Measurements from ENCODE around the gene PLEKHA7.

Gene PLEKHA7

GRCh38 chr11:16811136-16812020 lies 202.8 kb downstream of the PLEKHA7 start:
- no peak overlapping the region for H4K91ac ChIP-seq (ENCODE audit: low read length)
- peak overlapping the region in 1 of 2 experiments; percentile 62 for H3K14ac ChIP-seq (ENCODE audit: low read length in 2 of 2)
- no peak overlapping the region for H2BK12ac ChIP-seq (ENCODE audit: low read length in 2 of 2)
- H2BK120ac ChIP-seq (ENCODE audit: low read depth, low read length): no peak overlapping the region
- DNase-seq: no peak
- H3K9ac ChIP-seq (ENCODE audit: low read length): no peak overlapping the region
- no peak overlapping the region for H2BK15ac ChIP-seq (ENCODE audit: low read depth, poor library complexity, severe bottlenecking)
- H3K79me1 ChIP-seq (replicated peaks; ENCODE audit: low read length, poor library complexity, severe bottlenecking): no peaks in the 10 kb centered on the region
- no peak overlapping the region for H2AFZ ChIP-seq (ENCODE audit: low read depth, low read length)
- no peak overlapping the region for H3K4me3 ChIP-seq (ENCODE audit: insufficient read depth in 1 of 2, low read depth in 1 of 2, low read length in 2 of 2)
- H2AK5ac ChIP-seq (ENCODE audit: low read length, severe bottlenecking): no peak overlapping the region
- H3K27ac ChIP-seq (ENCODE audit: low read length, poor library complexity, severe bottlenecking): no peak overlapping the region
- H3K18ac ChIP-seq (ENCODE audit: low read depth in 1 of 2, low read length in 2 of 2): no peak overlapping the region
- H2BK5ac ChIP-seq (ENCODE audit: low read depth, low read length, poor library complexity, severe bottlenecking): no peak overlapping the region
- H3K4me2 ChIP-seq (ENCODE audit: low read length, poor library complexity, severe bottlenecking): no peak overlapping the region
- 84% methylated on average over 3 of the region's 3 CpGs for WGBS
- no peak overlapping the region for H4K8ac ChIP-seq (ENCODE audit: low read length)
- no peak overlapping the region for H3K23ac ChIP-seq (ENCODE audit: low read length in 2 of 2)
- H3K4me1 ChIP-seq (ENCODE audit: control insufficient read depth, insufficient read depth, low read depth, low read length): peaks cover 10% of the 10 kb centered on the region
- H3K9me3 ChIP-seq (ENCODE audit: control insufficient read depth, low read length): no peaks in the 10 kb centered on the region
- H3K4ac ChIP-seq (ENCODE audit: low read depth in 1 of 2, low read length in 2 of 2): no peak overlapping the region
- H3K27me3 ChIP-seq (ENCODE audit: control insufficient read depth in 1 of 2, insufficient read depth in 1 of 2, low read length in 2 of 2): peaks cover 0 to 18% of the 10 kb centered on the region in 2 experiments
- peaks cover 0 to 10% of the 10 kb centered on the region in 2 experiments for H3K36me3 ChIP-seq (ENCODE audit: control insufficient read depth in 1 of 2, insufficient read depth in 2 of 2, low read depth in 1 of 2, low read length in 2 of 2)

DNA sequence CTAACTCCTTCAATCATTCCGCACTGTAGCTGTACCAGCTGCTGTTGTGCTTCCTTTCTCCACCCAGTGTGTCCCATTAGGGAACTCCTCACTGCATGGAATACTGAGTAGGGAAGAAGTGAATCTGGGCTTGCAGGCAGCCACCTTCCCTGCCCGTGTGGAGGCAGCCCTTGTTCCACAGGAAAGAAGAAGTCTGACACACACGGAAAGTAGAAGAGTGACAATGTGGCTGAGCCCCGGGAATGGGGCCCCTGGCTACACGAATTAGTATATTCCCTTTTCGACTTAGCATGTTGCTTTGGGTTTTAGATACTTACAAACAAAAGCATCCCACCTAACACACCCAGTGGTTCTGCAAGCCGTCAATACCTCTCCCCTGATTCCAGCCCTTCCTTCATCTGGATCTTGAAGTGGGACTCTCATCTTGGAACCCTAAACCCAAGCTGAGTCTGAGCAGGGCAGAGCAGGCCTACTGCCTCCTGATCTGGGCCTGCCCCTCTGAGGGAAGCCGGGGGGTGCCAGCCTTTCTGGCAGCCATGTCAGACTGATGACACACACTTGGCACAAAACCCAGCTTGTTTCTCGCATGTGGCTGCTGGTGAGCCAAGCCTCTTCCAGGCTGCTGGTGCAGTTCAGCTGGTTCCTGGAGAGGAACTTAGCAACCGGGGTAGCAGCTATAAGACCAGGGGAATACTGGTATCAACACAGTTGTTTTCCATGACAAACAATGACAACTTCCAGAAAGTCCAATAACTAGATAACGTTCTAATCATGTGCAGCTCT lies 204.1 kb downstream of the PLEKHA7 start:
- Histone ChIP-seq H3K4ac (ENCODE audit: low read depth in 1 of 2, low read length in 2 of 2) (no peak overlapping the region), H3K23ac (ENCODE audit: low read length in 2 of 2) (no peak overlapping the region), H2AFZ (ENCODE audit: low read depth, low read length) (no peak overlapping the region), H3K4me1 (ENCODE audit: control insufficient read depth, insufficient read depth, low read depth, low read length) (peaks cover 8% of the 10 kb centered on the region), H3K4me2 (ENCODE audit: low read length, poor library complexity, severe bottlenecking) (no peak overlapping the region), H3K27ac (ENCODE audit: low read length, poor library complexity, severe bottlenecking) (no peak overlapping the region), H3K36me3 (ENCODE audit: control insufficient read depth in 1 of 2, insufficient read depth in 2 of 2, low read depth in 1 of 2, low read length in 2 of 2) (peaks cover 0 to 9% of the 10 kb centered on the region in 2 experiments), H3K4me3 (ENCODE audit: insufficient read depth in 1 of 2, low read depth in 1 of 2, low read length in 2 of 2) (no peak overlapping the region), H2BK120ac (ENCODE audit: low read depth, low read length) (no peak overlapping the region), H3K14ac (ENCODE audit: low read length in 2 of 2) (no peak overlapping the region), H3K9me3 (ENCODE audit: control insufficient read depth, low read length) (no peaks in the 10 kb centered on the region), H4K8ac (ENCODE audit: low read length) (no peak overlapping the region), H2BK12ac (ENCODE audit: low read length in 2 of 2) (no peak overlapping the region), H3K9ac (ENCODE audit: low read length) (no peak overlapping the region), H3K18ac (ENCODE audit: low read depth in 1 of 2, low read length in 2 of 2) (no peak overlapping the region), H2AK5ac (ENCODE audit: low read length, severe bottlenecking) (no peak overlapping the region), H3K79me1 (replicated peaks; ENCODE audit: low read length, poor library complexity, severe bottlenecking) (no peaks in the 10 kb centered on the region), H2BK15ac (ENCODE audit: low read depth, poor library complexity, severe bottlenecking) (no peak overlapping the region), H3K27me3 (ENCODE audit: control insufficient read depth in 1 of 2, insufficient read depth in 1 of 2, low read length in 2 of 2) (peaks cover 0 to 18% of the 10 kb centered on the region in 2 experiments), H4K91ac (ENCODE audit: low read length) (no peak overlapping the region), H2BK5ac (ENCODE audit: low read depth, low read length, poor library complexity, severe bottlenecking) (no peak overlapping the region)
- no peak for DNase-seq
- WGBS: 87% methylated on average over 11 of the region's 11 CpGs

DNA sequence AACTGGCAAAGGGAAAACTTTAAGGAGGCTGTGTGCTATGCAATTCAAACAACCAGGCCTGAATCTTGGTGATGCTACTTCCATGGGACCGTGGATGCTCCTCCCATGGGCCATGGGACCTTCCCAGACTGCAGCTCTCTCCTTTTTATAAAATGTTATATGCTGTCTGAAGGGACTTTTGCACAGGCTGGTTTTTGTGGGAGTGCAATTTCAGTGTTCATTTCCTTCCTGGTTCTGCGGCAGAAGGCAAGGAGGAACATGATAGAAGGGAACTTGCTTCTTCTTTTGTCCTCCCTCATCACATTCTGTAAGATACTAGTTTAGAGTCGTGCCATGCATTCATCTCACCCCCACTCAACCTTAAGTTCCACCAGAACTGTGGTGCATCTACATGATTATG lies 206.9 kb downstream of the PLEKHA7 start:
- Histone ChIP-seq H2AK5ac (ENCODE audit: low read length, severe bottlenecking) (no peak overlapping the region), H2AFZ (ENCODE audit: low read depth, low read length) (no peak overlapping the region), H4K8ac (ENCODE audit: low read length) (no peak overlapping the region), H2BK5ac (ENCODE audit: low read depth, low read length, poor library complexity, severe bottlenecking) (no peak overlapping the region), H3K14ac (ENCODE audit: low read length in 2 of 2) (no peak overlapping the region), H3K4ac (ENCODE audit: low read depth in 1 of 2, low read length in 2 of 2) (no peak overlapping the region), H3K27me3 (ENCODE audit: control insufficient read depth in 1 of 2, insufficient read depth in 1 of 2, low read length in 2 of 2) (peaks cover 0 to 4% of the 10 kb centered on the region in 2 experiments), H3K23ac (ENCODE audit: low read length in 2 of 2) (no peak overlapping the region), H2BK12ac (ENCODE audit: low read length in 2 of 2) (no peak overlapping the region), H3K79me1 (replicated peaks; ENCODE audit: low read length, poor library complexity, severe bottlenecking) (no peaks in the 10 kb centered on the region), H4K91ac (ENCODE audit: low read length) (no peak overlapping the region), H2BK120ac (ENCODE audit: low read depth, low read length) (no peak overlapping the region), H3K4me1 (ENCODE audit: control insufficient read depth, insufficient read depth, low read depth, low read length) (peaks cover 2% of the 10 kb centered on the region), H3K27ac (ENCODE audit: low read length, poor library complexity, severe bottlenecking) (no peak overlapping the region), H3K18ac (ENCODE audit: low read depth in 1 of 2, low read length in 2 of 2) (no peak overlapping the region), H3K9me3 (ENCODE audit: control insufficient read depth, low read length) (no peaks in the 10 kb centered on the region), H3K4me3 (ENCODE audit: insufficient read depth in 1 of 2, low read depth in 1 of 2, low read length in 2 of 2) (no peak overlapping the region), H3K4me2 (ENCODE audit: low read length, poor library complexity, severe bottlenecking) (no peak overlapping the region), H3K36me3 (ENCODE audit: control insufficient read depth in 1 of 2, insufficient read depth in 2 of 2, low read depth in 1 of 2, low read length in 2 of 2) (peaks cover 0 to 5% of the 10 kb centered on the region in 2 experiments), H2BK15ac (ENCODE audit: low read depth, poor library complexity, severe bottlenecking) (no peak overlapping the region), H3K9ac (ENCODE audit: low read length) (peak overlapping the region; percentile 2)
- DNase-seq: no peak
- WGBS: 69% methylated on average over 3 of the region's 3 CpGs

GRCh38 chr11:16806791-16807190 lies 207.4 kb downstream of the PLEKHA7 start:
- WGBS: 90% methylated on average over 11 of the region's 11 CpGs

More at GRCh38 chr11:16806791-16807190, 207.4 kb downstream of the PLEKHA7 start:
- H3K36me3 ChIP-seq (ENCODE audit: control insufficient read depth in 1 of 2, insufficient read depth in 2 of 2, low read depth in 1 of 2, low read length in 2 of 2): peaks cover 0 to 5% of the 10 kb centered on the region in 2 experiments
- no peaks in the 10 kb centered on the region for H3K9me3 ChIP-seq (ENCODE audit: control insufficient read depth, low read length)
- peak overlapping the region; percentile 2 for H3K9ac ChIP-seq (ENCODE audit: low read length)
- H3K14ac ChIP-seq (ENCODE audit: low read length in 2 of 2): no peak overlapping the region
- no peak overlapping the region for H4K91ac ChIP-seq (ENCODE audit: low read length)
- DNase-seq: no peak
- no peak overlapping the region for H3K23ac ChIP-seq (ENCODE audit: low read length in 2 of 2)
- no peaks in the 10 kb centered on the region for H3K4me1 ChIP-seq (ENCODE audit: control insufficient read depth, insufficient read depth, low read depth, low read length)
- H3K4ac ChIP-seq (ENCODE audit: low read depth in 1 of 2, low read length in 2 of 2): no peak overlapping the region
- H3K27me3 ChIP-seq (ENCODE audit: control insufficient read depth in 1 of 2, insufficient read depth in 1 of 2, low read length in 2 of 2): peaks cover 0 to 4% of the 10 kb centered on the region in 2 experiments
- H4K8ac ChIP-seq (ENCODE audit: low read length): no peak overlapping the region
- H2BK5ac ChIP-seq (ENCODE audit: low read depth, low read length, poor library complexity, severe bottlenecking): no peak overlapping the region
- no peak overlapping the region for H3K27ac ChIP-seq (ENCODE audit: low read length, poor library complexity, severe bottlenecking)
- H3K4me3 ChIP-seq (ENCODE audit: insufficient read depth in 1 of 2, low read depth in 1 of 2, low read length in 2 of 2): no peak overlapping the region
- no peak overlapping the region for H2BK15ac ChIP-seq (ENCODE audit: low read depth, poor library complexity, severe bottlenecking)
- no peak overlapping the region for H2BK12ac ChIP-seq (ENCODE audit: low read length in 2 of 2)
- no peak overlapping the region for H2AK5ac ChIP-seq (ENCODE audit: low read length, severe bottlenecking)
- no peaks in the 10 kb centered on the region for H3K79me1 ChIP-seq (replicated peaks; ENCODE audit: low read length, poor library complexity, severe bottlenecking)
- no peak overlapping the region for H3K4me2 ChIP-seq (ENCODE audit: low read length, poor library complexity, severe bottlenecking)
- no peak overlapping the region for H3K18ac ChIP-seq (ENCODE audit: low read depth in 1 of 2, low read length in 2 of 2)
- no peak overlapping the region for H2BK120ac ChIP-seq (ENCODE audit: low read depth, low read length)
- no peak overlapping the region for H2AFZ ChIP-seq (ENCODE audit: low read depth, low read length)
